ENCODE data around the gene ZNF638. TPM values are rescaled to one million over a fixed set of nuclear protein-coding genes. Genes with fewer than 3 reads are reported as not detected.
A peak's percentile ranks its signal among the peaks of the same experiment; 100 is the strongest.

Gene ZNF638
- polyA plus RNA-seq, 1 of the 3 experiments (the other 2 are of a cell fraction), result 28.1 TPM

GRCh38 chr2:71471276-71471675 lies 139.7 kb downstream of the ZNF638 start:
- Histone ChIP-seq H3F3A (replicated peaks; ENCODE audit: insufficient read depth) (no peaks in the 10 kb centered on the region), H3K27me3 (ENCODE audit: insufficient read depth) (peaks cover 26% of the 10 kb centered on the region), H3K4me3 (ENCODE audit: low read depth in 2 of 2, low read length in 1 of 2) (no peak overlapping the region), H3K36me3 (replicated peaks in 1 of 2; ENCODE audit: control insufficient read depth in 1 of 2, insufficient read depth in 2 of 2, low read length in 1 of 2) (no peaks in the 10 kb centered on the region), H4K20me1 (ENCODE audit: insufficient read depth) (no peaks in the 10 kb centered on the region), H3K4me2 (no peak overlapping the region), H2AFZ (ENCODE audit: low read depth) (no peak overlapping the region), H3K27ac (ENCODE audit: low read depth in 2 of 2, low read length in 1 of 2) (no peak overlapping the region), H3K9me2 (no peaks in the 10 kb centered on the region), H3K9ac (no peak overlapping the region), H3K4me1 (ENCODE audit: control insufficient read depth in 1 of 2, insufficient read depth in 2 of 2, low read depth in 1 of 2, low read length in 1 of 2) (peaks cover 0 to 6% of the 10 kb centered on the region in 2 experiments; a peak in 2 of 4 replicates), H3K79me2 (ENCODE audit: insufficient read depth) (no peaks in the 10 kb centered on the region), H3K9me3 (no peaks in the 10 kb centered on the region)
- no peak for TF ChIP-seq FOXM1 (IDR thresholded peaks at IDR 0.05; ENCODE audit: low read depth)
- TF ChIP-seq FOSL2 (IDR thresholded peaks at IDR 0.05; ENCODE audit: borderline replicate concordance, low read depth), result peak; percentile 21; the same call in 1 of the 2 replicates
- TF ChIP-seq NFIC (IDR thresholded peaks at IDR 0.05; ENCODE audit: borderline replicate concordance), result no peak
- TF ChIP-seq GATA2 (CRISPR knock-in tag; IDR thresholded peaks at IDR 0.05), result no peak
- no peak for TF ChIP-seq FOXJ3 (CRISPR knock-in tag; IDR thresholded peaks at IDR 0.05)
- TF ChIP-seq, protein P1, sequence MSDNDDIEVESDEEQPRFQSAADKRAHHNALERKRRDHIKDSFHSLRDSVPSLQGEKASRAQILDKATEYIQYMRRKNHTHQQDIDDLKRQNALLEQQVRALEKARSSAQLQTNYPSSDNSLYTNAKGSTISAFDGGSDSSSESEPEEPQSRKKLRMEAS (IDR thresholded peaks at IDR 0.05; ENCODE audit: low read depth), result no peak
- peak; percentile 12; the same call in 1 of the 2 replicates for TF ChIP-seq TCF12 (IDR thresholded peaks at IDR 0.05)
- CTCF ChIA-PET, result interaction anchor here (2.4 kb wide), 1 partner anchor 11 kb away, joined by 6 read pairs; no protein-coding TSS in a partner anchor
- DNase-seq, result no peak
- POLR2A ChIA-PET, result no interaction called here
- WGBS (ENCODE audit: low lambda C conversion rate), result 16% methylated on average over 1 of the region's 1 CpG

DNA sequence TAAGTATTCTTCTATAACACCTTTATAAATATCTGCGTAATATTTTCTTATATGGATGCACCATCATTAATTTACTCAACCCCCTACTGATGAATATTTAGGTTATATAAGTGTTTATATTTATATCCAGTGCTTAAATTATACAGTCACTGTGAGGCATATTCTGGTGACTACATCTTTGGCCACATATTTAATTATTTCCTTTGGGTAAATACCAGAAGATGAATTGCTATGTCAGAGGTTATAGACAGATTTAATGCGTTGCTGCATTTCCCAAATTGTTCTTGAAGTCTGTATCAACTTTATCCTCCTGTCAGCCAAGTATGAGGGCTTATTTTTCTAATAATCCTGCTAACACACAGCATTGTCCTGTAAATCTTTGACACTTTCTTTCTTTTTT lies 140.4 kb downstream of the ZNF638 start:
- Histone ChIP-seq H3K79me2 (ENCODE audit: insufficient read depth) (no peaks in the 10 kb centered on the region), H3K4me1 (ENCODE audit: control insufficient read depth in 1 of 2, insufficient read depth in 2 of 2, low read depth in 1 of 2, low read length in 1 of 2) (peaks cover 0 to 6% of the 10 kb centered on the region in 2 experiments; a peak in 1 of 4 replicates), H2AFZ (ENCODE audit: low read depth) (no peak overlapping the region), H3K4me3 (ENCODE audit: low read depth in 2 of 2, low read length in 1 of 2) (no peak overlapping the region), H3K9ac (no peak overlapping the region), H3K9me3 (no peaks in the 10 kb centered on the region), H3K9me2 (no peaks in the 10 kb centered on the region), H3F3A (replicated peaks; ENCODE audit: insufficient read depth) (no peaks in the 10 kb centered on the region), H4K20me1 (ENCODE audit: insufficient read depth) (no peaks in the 10 kb centered on the region), H3K36me3 (replicated peaks in 1 of 2; ENCODE audit: control insufficient read depth in 1 of 2, insufficient read depth in 2 of 2, low read length in 1 of 2) (no peaks in the 10 kb centered on the region), H3K27me3 (ENCODE audit: insufficient read depth) (peaks cover 25% of the 10 kb centered on the region), H3K4me2 (no peak overlapping the region), H3K27ac (ENCODE audit: low read depth in 2 of 2, low read length in 1 of 2) (no peak overlapping the region)
- DNase-seq, result no peak
- ChIA-PET POLR2A (no interaction called here), CTCF (no interaction called here)
- 49% methylated on average over 2 of the region's 2 CpGs for WGBS (ENCODE audit: low lambda C conversion rate)
- TF ChIP-seq TAF1 (IDR thresholded peaks at IDR 0.05; ENCODE audit: borderline replicate concordance, low read depth, low read length) (no peak), RXRA (IDR thresholded peaks at IDR 0.05; ENCODE audit: borderline replicate concordance, low read depth) (no peak), SMC3 (IDR thresholded peaks at IDR 0.05; ENCODE audit: low read depth, low read length) (no peak), POLR2AphosphoS5 (IDR thresholded peaks at IDR 0.05; ENCODE audit: low read depth, low read length) (no peak), REST (IDR thresholded peaks at IDR 0.05; ENCODE audit: low read depth, low read length) (no peak), FOSL2 (IDR thresholded peaks at IDR 0.05; ENCODE audit: borderline replicate concordance, low read depth) (no peak), NRF1 (IDR thresholded peaks at IDR 0.05; ENCODE audit: low read depth, low read length) (no peak), MEF2A (IDR thresholded peaks at IDR 0.05; ENCODE audit: borderline replicate concordance, low read depth) (no peak), FOXJ3 (CRISPR knock-in tag; IDR thresholded peaks at IDR 0.05) (no peak), EZH2phosphoT487 (IDR thresholded peaks at IDR 0.05; ENCODE audit: borderline replicate concordance, low read depth) (no peak), RAD21 (IDR thresholded peaks at IDR 0.05; ENCODE audit: low read length) (no peak), NFIC (IDR thresholded peaks at IDR 0.05; ENCODE audit: borderline replicate concordance) (no peak), RFX5 (IDR thresholded peaks at IDR 0.05; ENCODE audit: low read length) (no peak), SIN3A (IDR thresholded peaks at IDR 0.05; ENCODE audit: borderline replicate concordance, low read depth, low read length) (no peak)
- TF ChIP-seq, protein P2, sequence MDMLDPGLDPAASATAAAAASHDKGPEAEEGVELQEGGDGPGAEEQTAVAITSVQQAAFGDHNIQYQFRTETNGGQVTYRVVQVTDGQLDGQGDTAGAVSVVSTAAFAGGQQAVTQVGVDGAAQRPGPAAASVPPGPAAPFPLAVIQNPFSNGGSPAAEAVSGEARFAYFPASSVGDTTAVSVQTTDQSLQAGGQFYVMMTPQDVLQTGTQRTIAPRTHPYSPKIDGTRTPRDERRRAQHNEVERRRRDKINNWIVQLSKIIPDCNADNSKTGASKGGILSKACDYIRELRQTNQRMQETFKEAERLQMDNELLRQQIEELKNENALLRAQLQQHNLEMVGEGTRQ (IDR thresholded peaks at IDR 0.05; ENCODE audit: borderline replicate concordance, low read depth, low read length), result no peak
- TF ChIP-seq, protein P3, sequence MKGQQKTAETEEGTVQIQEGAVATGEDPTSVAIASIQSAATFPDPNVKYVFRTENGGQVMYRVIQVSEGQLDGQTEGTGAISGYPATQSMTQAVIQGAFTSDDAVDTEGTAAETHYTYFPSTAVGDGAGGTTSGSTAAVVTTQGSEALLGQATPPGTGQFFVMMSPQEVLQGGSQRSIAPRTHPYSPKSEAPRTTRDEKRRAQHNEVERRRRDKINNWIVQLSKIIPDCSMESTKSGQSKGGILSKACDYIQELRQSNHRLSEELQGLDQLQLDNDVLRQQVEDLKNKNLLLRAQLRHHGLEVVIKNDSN (IDR thresholded peaks at IDR 0.05; ENCODE audit: borderline replicate concordance, low read depth), result no peak
- TF ChIP-seq, protein P4, sequence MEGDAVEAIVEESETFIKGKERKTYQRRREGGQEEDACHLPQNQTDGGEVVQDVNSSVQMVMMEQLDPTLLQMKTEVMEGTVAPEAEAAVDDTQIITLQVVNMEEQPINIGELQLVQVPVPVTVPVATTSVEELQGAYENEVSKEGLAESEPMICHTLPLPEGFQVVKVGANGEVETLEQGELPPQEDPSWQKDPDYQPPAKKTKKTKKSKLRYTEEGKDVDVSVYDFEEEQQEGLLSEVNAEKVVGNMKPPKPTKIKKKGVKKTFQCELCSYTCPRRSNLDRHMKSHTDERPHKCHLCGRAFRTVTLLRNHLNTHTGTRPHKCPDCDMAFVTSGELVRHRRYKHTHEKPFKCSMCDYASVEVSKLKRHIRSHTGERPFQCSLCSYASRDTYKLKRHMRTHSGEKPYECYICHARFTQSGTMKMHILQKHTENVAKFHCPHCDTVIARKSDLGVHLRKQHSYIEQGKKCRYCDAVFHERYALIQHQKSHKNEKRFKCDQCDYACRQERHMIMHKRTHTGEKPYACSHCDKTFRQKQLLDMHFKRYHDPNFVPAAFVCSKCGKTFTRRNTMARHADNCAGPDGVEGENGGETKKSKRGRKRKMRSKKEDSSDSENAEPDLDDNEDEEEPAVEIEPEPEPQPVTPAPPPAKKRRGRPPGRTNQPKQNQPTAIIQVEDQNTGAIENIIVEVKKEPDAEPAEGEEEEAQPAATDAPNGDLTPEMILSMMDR (IDR thresholded peaks at IDR 0.05), result no peak
